GM18870 (cell line): ENCODE data around the gene KRTAP10-9.
"Not testable (repeated sequence)": the region's sequence is repeated elsewhere in the genome, so short reads cannot be mapped to it uniquely, and the experiment has no call there.

Experiments
- ATAC-seq: cut with Tn5 transposase; IDR thresholded peaks from one replicate; pipeline ENCODE4 v1.9.1; 2021; ENCODE audit warnings: moderate library complexity; ENCODE audit not compliant: unreplicated experiment

The KRTAP10-9 gene, protein sequence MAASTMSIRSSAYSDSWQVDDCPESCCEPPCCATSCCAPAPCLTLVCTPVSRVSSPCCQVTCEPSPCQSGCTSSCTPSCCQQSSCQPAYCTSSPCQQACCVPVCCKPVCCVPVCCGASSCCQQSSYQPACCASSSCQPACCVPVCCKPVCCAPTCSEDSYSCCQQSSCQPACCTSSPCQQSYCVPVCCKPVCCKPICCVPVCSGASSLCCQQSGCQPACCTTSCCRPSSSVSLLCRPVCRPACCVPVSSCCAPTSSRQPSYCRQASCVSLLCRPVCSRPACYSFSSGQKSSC

DNA sequence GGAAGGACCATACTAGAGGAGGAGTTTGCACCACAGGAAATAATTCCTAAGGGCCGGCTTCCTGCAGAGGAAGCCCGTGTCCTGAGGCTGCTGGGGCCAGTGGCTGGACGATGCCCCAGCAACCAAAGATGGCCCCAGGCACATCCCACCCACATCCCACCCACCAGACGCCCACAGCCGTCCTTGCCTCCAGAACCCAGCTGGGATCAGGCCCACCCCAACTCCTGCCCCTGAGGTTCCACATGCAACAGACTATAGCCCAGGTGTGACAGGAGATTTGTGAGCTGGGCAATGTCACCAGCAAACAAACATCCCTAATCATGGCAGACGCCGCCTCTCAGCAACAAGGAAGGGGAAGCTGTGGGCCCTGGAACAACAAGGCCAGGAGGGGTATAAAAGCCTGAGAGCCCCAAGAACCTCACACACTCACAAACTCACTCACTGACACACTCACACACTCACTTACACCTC, at the start of gene KRTAP10-9:
Gene KRTAP10-9, plus strand, starts transcription at position 421 of the 471 bp plus-strand sequence. CDS start 79 bp downstream, outside the sequence.
- no peak for ATAC-seq

DNA sequence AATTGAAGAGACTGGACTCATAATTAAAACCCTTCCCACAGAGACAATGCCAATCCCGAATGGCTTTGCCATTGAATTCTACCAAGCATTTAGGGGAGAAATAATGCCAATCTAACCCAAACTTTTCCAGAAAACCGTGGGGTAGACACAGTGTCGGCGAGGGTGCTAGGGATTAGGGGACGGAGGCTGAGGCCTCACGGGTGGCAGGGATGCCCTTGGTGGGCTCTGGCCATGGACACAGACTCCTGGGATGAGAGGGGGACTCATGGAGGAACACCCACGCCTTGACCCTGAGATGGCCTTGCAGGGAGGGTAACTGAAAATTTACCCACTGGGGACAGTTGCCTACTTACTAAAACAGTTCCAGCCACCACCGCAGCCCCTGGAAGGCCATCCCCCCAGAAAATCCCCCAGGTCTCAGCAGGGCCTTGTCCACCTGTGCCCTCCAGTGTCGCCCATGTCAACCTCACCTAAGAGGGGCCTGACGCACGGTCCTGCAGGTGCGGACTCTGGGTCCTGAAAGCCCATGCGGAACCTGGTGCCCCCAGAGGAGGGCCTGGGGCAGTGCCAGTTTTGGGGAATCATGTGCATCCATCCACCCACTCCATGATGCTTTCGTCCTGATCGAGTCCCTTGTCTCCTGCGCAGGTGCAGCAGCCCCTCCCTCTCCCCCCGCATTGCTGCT, 48.4 kb upstream of the KRTAP10-9 start:
- no peak for ATAC-seq

DNA sequence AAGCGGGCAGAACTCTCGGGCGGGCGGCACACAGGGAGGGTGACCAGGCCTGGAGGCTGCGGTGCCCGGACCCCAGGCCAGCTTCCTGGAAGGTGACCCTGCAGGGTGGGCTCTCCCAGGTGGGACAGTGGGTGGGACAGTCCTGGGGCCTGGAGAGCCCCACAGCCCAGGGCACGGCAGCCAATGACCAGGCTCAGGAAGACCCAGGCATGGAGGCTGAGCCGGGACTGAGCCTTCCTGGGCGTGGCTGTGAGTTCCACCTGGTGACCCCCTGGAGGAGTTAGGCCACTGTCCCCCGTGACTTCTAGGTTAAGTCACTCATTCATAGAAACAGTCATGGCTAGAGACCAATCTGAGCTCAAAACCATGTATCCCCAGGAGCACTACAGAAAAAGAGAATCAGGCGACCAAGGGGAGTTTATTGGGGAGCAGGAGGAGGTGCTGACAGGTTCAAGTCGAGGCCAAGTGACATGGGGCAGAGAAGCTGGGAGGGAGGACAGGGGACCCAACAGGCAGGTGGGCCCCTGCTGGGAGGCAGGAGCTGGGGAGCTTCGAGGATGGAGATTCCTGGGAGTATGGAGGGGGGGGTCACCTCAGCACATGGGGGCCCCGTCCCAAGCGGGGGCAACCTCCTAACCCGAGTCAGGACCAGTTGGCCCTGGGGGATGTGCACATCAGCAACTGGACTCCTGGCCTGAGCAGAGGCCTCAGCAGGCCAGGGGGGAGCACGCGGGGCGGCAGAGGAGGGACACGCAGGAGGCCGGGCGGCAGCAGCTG, 47.6 kb upstream of the KRTAP10-9 start:
- no peak for ATAC-seq

DNA sequence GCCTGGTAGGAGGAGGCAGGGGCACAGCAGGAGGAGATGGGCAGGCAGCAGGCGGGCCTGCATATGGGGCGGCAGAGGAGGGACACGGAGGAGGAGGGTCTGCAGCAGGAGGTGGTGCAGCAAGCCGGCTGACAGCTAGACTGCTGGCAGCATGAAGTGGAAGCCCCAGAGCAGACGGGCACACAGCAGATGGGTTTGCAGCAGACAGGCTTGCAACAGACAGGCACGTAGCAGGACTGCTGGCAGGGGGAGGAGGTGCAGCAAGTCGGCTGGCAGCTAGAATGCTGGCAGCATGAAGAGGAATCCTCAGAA, 47.1 kb upstream of the KRTAP10-9 start:
- no peak for ATAC-seq

DNA sequence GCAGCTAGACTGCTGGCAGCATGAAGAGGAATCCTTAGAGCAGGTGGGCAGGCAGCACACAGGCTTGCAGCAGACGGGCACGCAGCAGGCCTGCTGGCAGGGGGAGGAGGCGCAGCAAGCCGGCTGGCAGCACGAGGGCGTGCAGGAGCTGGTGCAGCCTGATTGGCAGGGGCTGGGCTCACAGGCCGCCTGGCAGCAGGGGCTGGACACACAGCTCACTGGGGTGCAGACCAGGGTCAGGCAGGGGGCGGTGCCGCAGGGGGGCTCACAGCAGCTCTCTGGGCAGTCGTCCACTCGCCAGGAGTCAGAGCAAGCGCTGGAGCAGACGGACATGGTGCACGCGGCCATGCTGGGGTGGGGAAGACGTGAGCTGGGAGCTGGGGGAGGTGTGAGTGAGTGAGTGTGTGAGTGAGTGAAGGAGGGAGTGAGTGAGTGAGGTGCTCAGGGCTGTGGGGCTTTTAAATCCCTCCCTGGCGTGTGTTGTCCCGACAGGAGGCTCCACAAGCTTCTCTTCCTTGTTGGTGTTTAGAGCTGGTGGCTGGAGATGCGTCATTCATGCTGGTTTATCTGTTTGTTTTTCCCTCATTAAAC, 46.6 kb upstream of the KRTAP10-9 start, which contains the start of gene KRTAP10-5:
Gene KRTAP10-5, minus strand, starts transcription at position 374 of the 591 bp plus-strand sequence. Its CDS starts 26 bp downstream, at position 348.
- not testable (repeated sequence) for ATAC-seq

DNA sequence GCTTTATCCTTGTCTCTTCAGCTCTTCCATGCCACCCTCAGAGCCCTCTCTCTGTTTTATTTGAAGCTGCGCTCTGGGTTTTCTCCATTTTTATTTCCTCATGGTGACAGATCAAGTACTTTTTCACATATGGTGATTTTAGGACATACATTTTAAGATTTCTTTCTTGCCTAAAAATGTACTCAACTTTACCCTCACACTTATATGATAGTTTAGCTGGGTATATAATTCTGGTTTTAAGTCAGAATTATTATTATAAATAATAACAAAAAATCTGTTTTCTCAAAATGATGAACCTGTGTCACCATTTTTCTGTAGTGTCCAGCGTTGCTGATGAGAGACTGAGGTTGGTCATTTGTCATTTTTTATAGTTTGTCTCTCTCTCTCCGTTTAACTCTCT, 45.7 kb upstream of the KRTAP10-9 start:
- no peak for ATAC-seq

DNA sequence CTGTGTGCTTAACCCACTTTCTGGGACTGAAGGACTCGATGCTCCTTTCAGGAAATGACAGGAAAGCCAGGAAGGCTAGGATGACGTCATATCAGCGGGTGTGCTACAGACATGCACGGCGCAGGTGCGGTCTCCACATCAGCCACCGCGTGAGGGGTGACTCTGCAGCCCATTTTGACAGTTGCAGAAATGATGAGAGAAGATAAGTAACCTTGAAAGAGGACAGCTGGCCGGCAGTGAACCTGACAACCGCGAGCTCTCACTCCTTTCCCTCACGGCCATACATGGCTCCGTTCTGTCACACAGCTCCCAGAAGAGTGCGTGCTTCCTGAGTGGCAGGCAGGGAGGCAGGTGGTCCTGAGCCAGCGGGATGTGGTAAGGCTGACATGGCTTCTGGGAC, 44.8 kb upstream of the KRTAP10-9 start:
- no peak for ATAC-seq

DNA sequence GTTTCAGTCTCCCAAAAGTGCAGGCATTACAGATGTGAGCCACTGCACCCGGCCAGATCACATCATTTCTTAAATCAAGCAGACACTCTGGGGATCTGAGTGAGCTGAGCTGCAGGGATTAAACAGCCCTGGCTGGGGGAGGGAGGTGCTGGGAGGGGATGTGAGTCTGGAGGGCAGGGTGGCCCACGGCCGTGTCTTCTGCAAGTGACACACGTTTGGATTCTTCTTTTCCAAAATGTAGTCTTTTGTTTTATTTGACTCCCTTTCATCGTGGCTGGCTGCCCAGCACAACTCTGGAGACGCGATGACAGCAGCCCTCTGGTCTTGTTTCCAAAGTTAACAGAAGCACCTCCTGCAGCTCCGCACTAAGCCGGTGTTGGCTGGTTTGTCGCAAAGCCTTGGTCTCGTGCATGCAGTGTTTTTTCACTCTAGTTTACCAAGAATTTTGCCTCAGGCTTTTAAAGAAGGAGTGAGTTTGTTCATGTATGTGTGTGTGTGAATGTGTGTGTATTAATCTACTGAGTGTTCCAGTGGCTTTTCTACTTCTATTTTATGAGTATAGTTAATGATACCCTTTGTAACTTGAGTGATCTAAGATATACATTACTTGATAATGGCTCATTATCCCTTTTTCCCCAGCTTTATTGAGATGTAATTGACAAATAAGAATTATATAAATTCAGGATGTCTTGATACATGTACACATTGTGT, 43.6 kb upstream of the KRTAP10-9 start:
- ATAC-seq = no peak

DNA sequence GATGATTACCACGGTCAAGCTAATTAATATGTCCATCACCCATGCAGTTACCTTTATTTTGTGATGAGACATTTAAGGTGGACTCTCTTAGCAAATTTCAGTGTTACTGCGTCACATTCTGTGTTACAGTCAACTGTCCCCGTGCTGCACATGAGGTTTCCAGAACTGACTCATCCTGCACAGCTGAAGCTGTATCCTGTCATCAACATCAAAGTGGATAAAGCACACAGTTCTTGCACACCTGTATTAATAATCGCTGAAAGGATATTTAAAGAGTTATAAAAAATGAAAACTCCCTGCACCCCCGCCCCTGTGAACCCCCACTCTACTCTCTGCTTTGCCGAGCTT, 43.1 kb upstream of the KRTAP10-9 start:
- ATAC-seq = no peak

DNA sequence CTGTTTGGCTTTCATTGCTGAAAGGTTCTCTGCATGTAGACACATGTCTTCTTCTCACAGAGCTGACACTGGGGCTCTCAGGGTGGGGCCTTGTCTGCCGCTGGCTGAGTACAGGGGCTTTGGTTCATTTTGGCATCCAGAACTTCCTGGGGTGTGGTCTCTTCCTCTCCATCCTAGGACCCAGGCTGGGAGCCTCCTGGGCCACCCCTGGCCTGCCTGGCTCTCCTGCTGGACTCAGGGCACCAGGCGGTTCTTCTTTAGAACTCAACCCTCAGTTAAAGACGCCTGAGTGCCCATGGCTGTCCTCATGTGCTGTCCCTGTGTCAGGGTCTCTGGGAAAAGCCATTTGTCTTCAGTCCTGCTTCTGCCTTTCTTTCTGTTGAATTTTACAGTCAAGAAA, 41.0 kb upstream of the KRTAP10-9 start:
- ATAC-seq = no peak

DNA sequence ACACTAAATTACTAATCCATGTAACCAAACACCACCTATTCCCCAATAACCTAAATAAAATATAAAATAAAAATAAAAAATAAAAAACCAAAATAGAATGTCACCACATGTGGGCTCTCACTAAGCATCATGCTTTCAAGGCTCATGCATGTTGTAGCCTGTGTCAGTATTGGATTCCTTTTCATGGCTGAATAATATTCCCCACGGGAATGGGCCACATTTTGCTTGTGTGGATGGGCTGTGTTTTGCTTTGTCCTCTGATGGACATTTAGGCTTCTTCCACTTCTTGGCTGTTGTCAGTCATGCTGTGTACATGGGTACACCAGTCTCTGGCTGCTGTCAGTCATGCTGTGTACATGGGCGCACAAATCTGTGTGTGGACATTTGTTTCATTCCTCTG, 37.8 kb upstream of the KRTAP10-9 start:
- ATAC-seq = no peak

DNA sequence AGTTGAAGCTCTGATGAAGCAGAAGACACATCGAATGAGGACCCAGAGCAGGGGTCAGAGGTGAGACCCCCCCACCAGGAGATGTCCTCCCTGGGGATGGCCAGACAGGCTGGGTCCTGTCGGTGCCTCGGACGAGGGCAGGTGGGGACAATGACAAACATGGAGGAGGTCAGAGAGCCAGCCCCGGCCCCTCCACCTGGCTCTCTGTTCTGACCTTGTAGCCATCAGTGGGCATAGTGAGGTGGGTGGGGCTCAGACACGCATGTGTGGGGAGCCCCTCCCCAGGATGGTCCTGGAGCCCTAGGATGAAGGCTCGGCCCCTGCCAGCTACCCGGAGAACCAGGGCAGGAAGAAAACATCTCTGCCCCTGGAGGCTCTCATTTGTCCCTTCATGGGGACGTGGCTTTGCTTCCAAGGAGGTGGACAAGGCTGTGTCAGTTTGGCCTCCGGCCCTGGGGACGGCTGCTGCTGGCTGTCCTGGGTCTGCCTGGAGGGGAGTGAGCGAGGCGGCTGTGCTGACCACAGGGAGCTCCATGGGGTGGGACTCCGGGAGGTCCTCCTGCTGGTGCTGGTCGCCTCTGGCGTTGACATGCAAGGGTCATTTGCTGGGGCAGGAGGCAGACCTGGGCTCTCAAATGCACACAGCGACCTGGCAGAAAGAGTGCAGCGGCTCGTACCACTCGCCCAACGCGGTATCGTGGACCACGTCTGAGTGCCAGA, 37.1 kb upstream of the KRTAP10-9 start:
- no peak for ATAC-seq

DNA sequence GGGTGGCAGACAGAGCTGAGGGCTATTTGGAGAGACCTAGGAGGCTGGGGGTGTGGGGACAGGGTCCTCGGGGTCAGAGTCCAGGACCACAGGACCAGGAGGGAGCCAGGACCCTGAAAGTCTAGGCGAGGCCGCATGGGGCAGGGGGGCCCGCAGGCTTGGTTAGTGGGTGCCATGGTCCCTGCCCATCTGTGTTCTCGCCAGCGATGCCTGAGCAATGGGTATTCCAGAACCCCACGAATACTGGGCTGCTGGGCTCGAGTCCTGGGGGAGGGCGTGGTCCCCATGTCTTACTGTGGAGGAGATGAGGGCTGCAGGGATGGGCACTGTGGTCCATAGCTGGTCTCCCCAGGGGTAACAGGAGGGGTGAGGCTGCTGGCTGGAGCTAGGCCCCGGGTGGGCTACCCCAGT, 36.6 kb upstream of the KRTAP10-9 start:
- no peak for ATAC-seq

DNA sequence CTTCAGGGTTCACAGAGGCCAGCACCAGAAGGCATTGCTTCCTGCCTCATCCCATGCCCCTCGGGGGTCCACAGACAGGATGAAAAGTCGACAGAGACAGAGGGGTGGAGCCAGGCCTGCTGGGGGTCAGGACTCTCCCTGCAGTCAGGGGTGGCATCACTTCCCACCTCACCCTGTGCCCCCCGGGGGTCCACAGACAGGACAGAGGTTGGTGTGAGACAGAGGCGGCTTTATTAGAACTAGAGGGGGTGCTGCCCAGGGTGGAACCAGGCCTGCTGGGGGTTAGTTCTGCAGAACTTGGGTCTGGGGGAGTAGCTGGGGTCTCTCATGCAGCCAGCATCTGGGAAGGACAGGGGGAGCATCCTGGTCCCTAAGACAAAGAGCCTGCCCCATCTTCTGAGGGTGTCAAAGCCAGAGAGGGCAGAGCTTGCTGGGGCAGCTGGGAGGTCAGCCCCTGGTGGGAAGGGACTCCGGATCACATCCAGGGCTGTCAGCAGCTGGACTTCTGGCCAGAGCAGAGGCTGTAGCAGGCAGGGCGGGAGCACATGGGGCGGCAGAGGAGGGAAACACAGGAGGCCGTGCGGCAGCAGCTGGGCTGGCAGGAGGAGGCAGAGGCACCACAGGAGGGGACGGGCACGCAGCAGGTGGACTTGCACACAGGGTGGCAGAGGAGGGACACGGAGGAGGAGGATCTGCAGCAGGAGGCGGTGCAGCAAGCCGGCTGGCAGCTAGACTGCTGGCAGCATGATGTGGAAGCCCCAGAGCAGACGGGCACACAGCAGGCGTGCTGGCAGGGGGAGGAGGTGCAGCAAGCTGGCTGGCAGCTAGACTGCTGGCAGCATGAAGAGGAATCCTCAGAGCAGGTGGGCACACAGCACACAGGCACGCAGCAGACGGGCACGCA, 35.7 kb upstream of the KRTAP10-9 start:
- not testable (repeated sequence) for ATAC-seq

DNA sequence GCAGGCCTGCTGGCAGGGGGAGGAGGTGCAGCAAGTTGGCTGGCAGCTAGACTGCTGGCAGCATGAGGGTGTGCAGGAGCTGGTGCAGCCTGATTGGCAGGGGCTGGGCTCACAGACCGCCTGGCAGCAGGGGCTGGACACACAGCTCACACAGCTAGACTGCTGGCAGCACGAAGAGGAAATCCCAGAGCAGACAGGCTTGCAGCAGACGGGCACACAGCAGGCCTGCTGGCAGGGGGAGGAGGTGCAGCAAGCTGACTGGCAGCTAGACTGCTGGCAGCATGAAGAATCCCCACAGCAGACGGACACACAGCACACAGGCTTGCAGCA, 35.1 kb upstream of the KRTAP10-9 start:
- ATAC-seq = not testable (repeated sequence)

DNA sequence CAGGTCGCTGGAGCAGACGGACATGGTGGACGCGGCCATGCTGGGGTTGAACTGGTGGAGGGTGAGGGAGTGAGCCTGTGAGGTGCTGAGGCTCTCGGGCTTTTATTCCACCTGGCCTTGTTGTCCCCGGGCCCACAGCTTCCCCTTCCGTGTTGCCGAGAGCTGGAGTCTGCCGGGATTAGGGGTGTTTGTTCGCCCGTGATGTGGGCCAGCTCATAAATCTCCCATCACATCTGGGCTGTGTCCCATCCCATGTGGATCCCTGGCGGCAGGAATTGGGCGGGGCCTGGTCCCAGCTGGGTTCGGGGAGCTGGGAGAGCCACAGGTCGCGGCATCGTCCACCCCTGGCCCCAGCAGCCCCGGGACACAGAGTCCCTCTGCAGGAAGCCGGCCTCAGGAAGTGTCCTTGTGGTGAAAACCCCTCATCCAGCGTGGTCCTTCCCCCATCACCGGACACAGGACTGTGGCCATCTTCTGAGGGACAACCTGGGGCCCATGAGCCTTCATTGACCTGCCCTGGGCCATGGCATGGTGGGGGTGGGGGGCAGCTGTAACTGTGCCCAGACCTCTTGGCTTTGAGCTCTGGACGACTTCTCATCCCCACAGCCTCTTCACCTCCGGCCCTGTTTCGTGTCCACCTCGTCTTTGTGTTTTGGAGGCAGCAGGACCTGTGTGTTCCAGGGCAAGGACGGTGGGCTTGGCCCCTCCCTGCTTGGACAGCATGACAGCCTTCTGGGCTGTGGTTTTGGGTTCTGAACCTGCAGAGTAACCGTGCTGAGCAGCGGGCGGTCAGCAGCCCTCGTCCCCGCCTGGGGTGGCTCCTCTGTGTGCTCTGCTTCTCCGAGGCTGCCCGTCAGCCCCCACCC, 34.2 kb upstream of the KRTAP10-9 start, which contains the start of gene KRTAP10-6:
Gene KRTAP10-6, minus strand, starts transcription at position 60 of the 866 bp plus-strand sequence. Its CDS starts 21 bp downstream, at position 39.
- no peak for ATAC-seq

DNA sequence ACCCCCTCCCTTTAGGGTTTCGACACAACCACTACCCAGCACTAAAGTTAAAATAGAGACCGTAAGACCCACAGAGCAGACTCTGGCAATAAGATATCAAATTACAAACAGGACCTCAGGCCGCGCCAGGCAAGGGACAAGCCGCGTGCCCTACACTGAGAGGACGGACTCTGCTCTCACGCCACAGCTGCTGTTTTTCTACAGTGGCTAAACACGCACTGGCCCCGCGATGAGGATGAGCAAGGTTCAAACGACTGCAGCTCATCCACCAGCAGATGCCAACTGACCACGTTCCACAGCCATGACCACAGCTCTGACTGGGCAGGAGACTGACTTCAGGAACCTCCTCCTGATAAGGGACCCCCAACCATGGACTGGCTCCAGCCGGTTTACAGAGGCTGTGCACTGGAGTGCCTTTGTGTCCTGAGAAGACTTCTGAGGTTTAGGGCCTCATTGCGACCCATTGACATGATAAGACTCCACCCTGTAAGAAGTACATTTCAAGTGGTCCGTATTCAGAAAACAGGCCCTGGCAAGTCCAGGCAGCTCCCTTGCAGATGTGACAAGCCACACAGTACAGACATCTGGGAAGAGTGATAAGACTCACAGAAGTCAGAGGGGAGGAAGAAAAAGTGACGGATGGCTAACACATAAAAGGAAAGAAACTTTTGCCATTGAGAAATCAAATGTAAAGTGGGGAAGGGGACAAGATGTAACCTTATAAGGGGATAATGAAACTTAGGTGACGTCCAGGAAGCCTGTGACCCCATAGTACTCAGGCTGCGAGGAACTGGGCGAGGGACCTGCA, 33.1 kb upstream of the KRTAP10-9 start:
- ATAC-seq = no peak
